ENCODE results near the gene TMEM132E. TPM values are rescaled to one million over a fixed set of nuclear protein-coding genes. Genes with fewer than 3 reads are reported as not detected.

Gene TMEM132E
- polyA plus RNA-seq, 5 donors = 0.05 to 0.10 (median 0.06) TPM

DNA sequence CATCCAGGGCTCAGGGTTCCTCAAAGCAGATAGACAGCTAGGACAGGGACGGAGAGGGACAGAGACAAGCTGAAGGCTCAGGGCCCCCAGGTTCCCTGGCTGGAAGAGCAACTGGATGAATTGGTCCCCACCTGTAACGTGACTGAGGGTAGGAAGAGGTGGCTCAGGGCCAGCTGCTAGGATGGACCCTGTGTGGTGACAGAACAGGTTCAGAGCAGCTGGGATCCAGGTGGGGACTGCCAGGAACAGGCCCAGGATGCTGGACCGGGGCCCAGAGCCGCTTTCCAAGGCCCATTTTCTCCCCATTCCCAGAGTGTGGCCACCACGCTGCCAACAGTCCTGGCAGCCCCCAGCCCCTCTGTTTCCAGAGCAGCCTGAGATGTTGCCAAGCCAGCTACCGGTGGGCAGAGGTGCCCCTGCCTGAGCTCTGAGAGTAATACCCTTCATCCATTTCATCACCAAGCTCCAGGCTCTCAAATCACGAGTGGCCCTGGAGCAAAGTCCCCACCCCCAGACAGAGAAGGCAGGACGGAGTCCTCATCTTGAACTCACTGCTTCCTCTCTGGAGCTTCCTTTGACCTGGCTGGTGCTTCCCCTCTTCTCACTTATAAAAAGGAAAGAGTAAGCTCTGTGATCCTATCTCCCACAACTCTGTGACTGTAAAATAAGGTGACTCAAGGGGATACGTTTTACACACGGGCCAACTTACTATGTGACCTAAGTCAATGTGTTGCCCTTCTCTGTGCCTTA lies 79.6 kb downstream of the TMEM132E start:
- no peak for DNase-seq

DNA sequence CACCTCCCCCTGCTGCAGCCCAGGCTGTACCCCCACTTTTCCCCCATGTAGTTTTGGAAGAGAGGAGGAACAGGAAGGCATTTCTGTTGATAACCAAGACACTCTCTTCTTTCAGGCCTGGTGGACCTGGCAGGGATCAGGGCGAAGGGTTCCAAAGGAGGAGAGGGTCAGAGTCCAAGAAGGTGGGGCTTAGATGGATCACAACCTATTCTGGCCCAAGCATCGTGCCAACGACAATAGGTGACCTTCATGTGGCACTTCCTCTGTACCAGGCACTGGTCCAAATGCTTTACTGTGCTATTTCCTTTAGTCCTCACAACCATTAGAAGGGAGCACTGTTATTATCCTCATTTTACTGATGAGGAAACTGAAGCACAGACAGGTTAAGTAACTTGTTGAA lies 84.3 kb downstream of the TMEM132E start:
- DNase-seq = no peak

- DNase-seq = no peak
These were observed 85.9 kb downstream of the TMEM132E start for GRCh38 chr17:34665150-34665806.

- DNase-seq = no peak
These were observed 86.7 kb downstream of the TMEM132E start for GRCh38 chr17:34665819-34666763.

DNA sequence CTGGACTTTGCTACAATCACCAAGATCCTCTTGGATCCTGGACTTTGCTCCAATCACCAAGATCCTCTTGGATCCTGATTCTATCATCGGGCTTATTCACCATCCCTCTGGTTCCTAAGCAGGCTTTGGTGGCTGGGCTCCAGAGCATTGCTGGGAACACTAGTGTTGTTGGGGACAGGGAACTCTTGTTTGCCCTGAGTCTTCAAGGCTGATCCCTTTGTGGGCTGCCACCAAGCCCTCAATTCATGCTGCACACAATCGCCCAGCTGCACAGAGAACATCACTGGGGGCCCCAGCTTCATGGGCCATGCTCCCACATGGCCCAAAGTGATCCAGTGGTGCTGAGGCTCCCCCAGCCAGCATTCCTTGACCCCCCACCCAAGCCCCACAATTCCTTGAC lies 88.3 kb downstream of the TMEM132E start:
- DNase-seq = no peak

DNA sequence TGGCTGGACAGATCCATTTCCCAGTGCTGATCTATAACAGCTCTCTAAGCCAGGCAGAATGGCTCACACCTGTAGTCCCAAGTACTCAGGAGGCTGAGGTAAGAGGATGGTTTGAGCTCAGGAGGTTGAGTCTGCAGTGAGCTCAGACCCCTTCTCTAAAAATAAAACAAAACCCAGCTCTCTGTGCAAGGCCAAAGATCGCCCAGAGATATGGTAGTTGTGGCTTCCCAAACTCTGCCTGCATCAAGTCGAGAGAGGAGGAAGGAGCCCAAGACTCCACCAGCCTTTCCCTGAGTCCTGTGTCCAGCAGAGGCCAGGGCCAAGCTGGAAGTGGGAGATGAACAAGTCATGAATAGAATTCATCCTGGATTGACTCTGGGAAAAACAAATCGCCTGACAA lies 88.8 kb downstream of the TMEM132E start:
- DNase-seq = no peak

DNA sequence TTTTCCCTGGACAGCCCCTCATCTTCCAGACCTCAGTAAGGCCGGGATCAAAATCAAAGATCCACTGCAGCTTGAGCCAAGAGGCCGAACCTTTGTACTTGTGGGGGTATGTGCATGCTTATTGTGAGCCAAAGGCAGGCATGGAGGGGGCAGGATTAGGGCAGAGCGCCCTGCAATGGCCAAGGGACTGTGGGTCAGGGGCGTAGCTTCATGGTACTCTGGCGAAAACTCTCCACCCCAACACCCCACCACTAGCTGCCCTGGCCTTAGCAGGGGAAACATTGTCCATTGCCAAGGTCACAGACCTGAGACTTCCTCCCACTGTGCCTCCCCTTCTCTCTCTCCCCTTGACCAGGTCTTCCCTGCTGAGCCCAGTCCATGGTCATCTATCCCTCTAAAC lies 90.1 kb downstream of the TMEM132E start:
- no peak for DNase-seq

DNA sequence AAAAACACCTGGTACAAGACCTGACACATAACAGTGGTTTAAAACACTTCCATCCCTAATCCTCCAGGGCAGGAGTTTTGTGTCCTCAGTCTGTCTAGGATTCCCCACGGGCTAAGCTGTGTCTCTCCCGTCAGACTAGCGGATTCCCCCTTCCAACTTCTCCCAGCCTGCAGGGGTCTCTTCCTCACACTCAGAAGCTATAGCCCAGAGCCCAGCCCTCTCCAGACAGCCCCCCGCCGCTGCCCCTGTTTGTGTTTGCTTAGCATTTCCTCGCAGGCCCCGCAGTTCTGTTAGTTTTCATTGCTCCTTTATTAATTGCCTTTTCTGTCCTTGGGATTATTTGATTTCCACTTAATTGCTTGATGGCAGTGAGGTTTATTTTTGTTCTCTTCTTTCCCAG lies 91.2 kb downstream of the TMEM132E start:
- no peak for DNase-seq

- no peak for DNase-seq
These were observed 91.8 kb downstream of the TMEM132E start for GRCh38 chr17:34671191-34671590.

DNA sequence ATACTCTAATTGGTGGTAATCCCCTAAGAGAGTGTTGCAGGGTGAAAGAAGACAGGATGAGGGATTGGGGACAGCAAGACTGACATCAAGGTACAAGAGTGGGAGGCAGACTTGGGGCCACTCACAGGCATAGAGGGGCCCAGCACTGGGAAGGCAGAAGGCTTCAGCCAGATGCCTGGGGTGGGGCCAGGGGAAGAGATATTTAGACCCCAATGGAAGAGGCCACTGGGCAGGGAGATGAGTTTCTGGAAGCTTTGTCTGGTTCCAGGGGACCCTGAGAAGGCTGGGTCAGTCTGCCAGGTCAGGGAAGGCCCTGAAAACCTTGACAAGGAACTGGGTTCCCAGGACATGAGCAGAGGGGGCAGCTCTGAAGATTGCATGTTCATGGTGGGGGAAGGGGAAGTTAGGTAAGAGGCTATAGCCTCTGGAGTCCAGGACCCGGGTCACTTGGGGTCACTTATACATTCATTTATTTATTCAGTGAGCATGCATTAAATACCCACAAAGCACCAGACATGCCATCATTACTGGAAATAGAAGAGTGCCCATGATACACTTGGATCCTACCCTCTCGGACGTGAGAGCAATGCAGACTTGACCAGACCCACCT lies 92.9 kb downstream of the TMEM132E start:
- no peak for DNase-seq

- no peak for DNase-seq
These were observed 94.1 kb downstream of the TMEM132E start for GRCh38 chr17:34673516-34673915.

DNA sequence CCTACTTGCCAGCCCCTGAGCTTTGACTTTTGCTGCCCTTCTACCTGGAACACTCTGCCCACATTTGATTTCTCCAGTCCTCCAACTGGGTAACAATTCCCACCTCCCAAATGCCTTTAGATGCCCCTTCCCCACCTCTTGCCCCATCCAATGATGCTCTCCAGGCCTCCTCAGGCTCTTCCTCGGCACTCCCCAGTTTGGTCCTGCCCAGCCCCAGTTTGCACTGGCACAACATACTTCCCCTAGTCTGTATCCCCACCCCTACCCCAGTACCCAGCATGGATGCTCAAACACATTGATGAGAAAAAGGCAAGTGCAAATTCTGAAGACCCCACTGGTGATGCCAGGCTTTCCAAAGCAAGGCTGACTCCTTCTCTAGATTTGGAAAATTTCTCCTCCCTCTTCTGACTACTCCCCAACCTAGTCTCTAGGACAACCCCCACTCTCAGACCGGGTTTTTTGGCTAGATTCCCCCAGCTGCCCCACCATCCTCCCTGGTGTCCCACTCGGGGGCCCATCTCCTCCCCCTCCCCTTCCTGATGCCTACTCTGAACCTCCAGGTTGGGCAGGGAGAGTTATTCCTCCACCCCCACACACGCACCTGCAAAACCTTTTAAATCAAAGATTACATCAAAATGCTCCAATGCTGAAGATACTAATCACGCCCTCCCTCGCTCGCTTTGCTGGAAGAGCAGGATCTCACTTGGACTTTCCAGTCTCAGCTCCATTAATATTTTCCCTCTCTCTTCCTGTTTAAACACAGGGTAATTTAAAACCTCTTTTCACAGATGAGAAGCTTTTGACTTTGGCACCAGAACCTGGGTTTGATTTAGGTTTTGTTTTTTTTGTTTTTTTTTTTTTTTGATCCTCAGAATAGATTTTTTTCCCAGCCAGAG lies 94.9 kb downstream of the TMEM132E start:
- DNase-seq = no peak

DNA sequence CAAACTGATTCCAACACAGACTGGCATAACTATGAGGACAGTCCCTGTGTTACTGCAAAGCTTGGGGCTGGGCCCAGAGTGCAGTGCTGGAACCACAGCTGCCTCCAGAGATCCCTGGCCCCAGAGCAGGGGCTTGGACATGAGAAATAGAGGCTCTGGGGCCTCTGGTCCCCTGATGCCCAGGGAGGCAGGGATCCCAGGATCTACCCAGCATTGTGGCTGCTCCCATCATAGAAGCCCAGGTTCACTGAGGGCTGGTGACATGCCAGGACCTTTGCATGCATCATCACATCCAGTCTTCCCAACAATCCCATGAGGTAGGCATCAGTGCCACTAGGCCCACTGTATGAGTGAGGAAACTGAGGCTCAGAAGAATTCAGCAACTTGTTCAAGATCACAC lies 95.8 kb downstream of the TMEM132E start:
- DNase-seq = no peak

DNA sequence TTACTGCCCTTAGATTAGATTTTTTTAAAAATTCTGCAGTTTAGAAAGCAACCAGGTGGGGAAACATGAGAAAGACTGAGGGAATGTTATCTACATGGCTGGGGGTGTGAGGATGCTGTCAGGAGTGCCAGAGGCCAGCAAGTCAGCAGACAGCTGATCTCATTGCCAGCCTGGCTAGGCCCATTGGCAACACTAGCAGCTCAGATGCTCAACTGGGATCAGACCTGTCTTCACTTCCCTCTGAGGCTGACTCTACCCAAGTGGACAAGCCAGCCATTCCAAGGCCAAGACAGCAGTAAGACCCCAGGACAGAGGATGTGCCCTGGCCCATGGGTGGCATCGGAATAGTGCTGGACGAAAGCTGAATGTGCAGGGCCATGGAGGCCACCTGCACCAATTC lies 96.2 kb downstream of the TMEM132E start:
- DNase-seq = no peak

DNA sequence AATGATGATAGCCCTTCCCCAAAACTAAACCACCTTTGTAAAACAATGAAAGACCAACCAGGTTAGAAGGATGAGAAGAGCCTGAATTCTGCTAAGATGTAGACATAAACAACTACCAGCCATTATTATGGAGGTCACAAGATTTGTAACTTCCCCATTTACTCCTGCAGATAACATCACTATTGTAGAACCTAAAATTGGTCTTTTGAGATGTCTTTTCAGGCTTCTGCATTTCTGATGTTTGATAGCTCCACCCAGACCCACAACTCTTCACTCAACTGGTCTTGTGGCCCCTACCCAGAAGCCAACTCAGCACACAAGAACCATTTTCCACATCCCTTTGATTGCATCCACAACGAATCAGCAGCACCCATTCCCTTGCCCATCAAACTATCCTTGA lies 100.8 kb downstream of the TMEM132E start:
- DNase-seq = no peak

DNA sequence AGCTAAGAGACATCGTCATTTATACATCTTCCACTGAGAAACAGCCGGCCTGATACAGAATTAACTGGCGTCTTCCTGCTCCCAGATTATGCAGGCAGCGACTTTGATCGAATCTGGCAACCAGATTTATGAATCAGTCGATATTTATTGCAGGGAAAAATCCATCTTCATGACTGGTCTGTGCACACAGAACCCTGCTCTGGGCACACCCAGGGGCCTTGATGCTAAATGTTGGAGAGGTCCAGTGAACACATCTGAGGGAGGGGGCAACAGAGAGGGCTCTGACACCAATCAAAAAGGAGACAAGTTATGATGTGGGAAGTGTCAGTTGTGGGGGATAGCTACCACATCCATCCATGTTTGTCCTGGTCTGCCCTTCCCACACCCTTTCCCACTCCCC lies 102.9 kb downstream of the TMEM132E start:
- no peak for DNase-seq

DNA sequence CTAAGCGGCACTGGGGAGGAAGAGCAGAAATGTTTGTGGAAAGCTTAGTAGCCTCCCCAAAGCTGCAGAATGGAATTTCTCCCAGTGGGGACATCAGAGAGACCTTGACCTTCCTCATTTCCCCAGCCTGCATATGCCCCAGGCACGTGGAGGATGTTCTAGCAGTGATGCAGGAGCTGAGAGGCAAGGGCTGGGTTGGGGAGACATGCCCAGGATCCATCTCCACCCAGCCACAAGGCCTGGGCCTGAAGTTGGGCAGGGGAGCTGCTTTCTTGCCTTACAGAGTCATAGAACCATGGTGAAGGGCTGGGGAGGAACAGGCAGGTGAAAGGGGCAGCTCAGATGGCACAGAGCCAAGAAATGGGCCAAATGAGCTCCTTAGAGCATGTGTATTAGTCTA lies 104.0 kb downstream of the TMEM132E start:
- no peak for DNase-seq

Measured in right lung (tissue), 5 donors.